GM18861 (cell line): ENCODE data around the gene EIF4G1.

ENCODE experiments used
- ATAC-seq: cut with Tn5 transposase; IDR thresholded peaks from one replicate; pipeline ENCODE4 v1.9.1; 2021; ENCODE audit not compliant: unreplicated experiment

EIF4G1 gene

GRCh38 chr3:184300378-184300720, 14.1 kb upstream of the EIF4G1 start:
- ATAC-seq = no peak

GRCh38 chr3:184305577-184305976, 8.8 kb upstream of the EIF4G1 start:
- ATAC-seq = no peak

- no peak for ATAC-seq
These were observed 7.9 kb upstream of the EIF4G1 start for GRCh38 chr3:184306341-184306972.

- ATAC-seq = no peak
These were observed 6.5 kb upstream of the EIF4G1 start for GRCh38 chr3:184307915-184308314.

GRCh38 chr3:184308744-184309143, 5.7 kb upstream of the EIF4G1 start:
- ATAC-seq = no peak

- no peak for ATAC-seq
These were observed 2.8 kb upstream of the EIF4G1 start for GRCh38 chr3:184311633-184312032.

- peak; percentile 29 for ATAC-seq
These were observed 515 bp downstream of the EIF4G1 start for GRCh38 chr3:184314700-184315542.

GRCh38 chr3:184315543-184315867, 1.1 kb downstream of the EIF4G1 start:
- no peak for ATAC-seq

- no peak for ATAC-seq
These were observed 1.7 kb downstream of the EIF4G1 start for GRCh38 chr3:184315871-184316661.

- no peak for ATAC-seq
These were observed 2.4 kb downstream of the EIF4G1 start for GRCh38 chr3:184316792-184317191.

GRCh38 chr3:184317201-184317600, 2.8 kb downstream of the EIF4G1 start:
- ATAC-seq = no peak

GRCh38 chr3:184320104-184320445, 5.7 kb downstream of the EIF4G1 start:
- no peak for ATAC-seq

GRCh38 chr3:184321666-184322065, 7.3 kb downstream of the EIF4G1 start:
- ATAC-seq = no peak

- no peak for ATAC-seq
These were observed 8.5 kb downstream of the EIF4G1 start for GRCh38 chr3:184322731-184323487.

GRCh38 chr3:184323696-184324095, 9.3 kb downstream of the EIF4G1 start:
- ATAC-seq = no peak

- no peak for ATAC-seq
These were observed 10.9 kb downstream of the EIF4G1 start for GRCh38 chr3:184325269-184325668.

- no peak for ATAC-seq
These were observed 11.4 kb downstream of the EIF4G1 start for GRCh38 chr3:184325715-184326369.

GRCh38 chr3:184327171-184327570, 12.8 kb downstream of the EIF4G1 start:
- ATAC-seq = no peak

GRCh38 chr3:184328516-184328915, 14.1 kb downstream of the EIF4G1 start:
- no peak for ATAC-seq

GRCh38 chr3:184332370-184333090, 18.1 kb downstream of the EIF4G1 start:
- ATAC-seq = no peak
